Endothelial cell of umbilical vein (primary cell): Measurements from ENCODE around the gene AIG1. TPM values are rescaled to one million over a fixed set of nuclear protein-coding genes. Genes with fewer than 3 reads are reported as not detected.

ENCODE experiments used
- BruUV-seq: library from RNA; stranded (reverse); fragments of 400-500 nt; replicated peaks from 2 replicates; lab custom pipeline; 2021; lab: Mats Ljungman, UMichigan
- CTCF ChIA-PET: fragments of 300-600, 350-600 bp; sonication (Branson Sonifier 250); formaldehyde crosslinking; loops from one replicate; lab custom pipeline; 2021; ENCODE audit warnings: antibody characterized with exemption, inconsistent platforms; lab: Charles Lee
- POLR2A ChIA-PET: fragments of 300-600, 350-600 bp; sonication (Branson Sonifier 250); formaldehyde crosslinking; loops from one replicate; lab custom pipeline; 2021; ENCODE audit warnings: antibody characterized with exemption, inconsistent platforms; lab: Charles Lee
- DNase-seq: peaks from one replicate; pipeline ENCODE4 v3.0.0-alpha.2; 2011; ENCODE audit warnings: low read depth, low spot score
- FAIRE-seq: peaks from 2 replicates; lab custom pipeline; 2011; peaks lifted over from hg19 to GRCh38; lab: Jason Lieb, UNC
- H2AFZ ChIP-seq: 2 replicates; pipeline ENCODE4 v1.6.0; 2012; ENCODE audit warnings: low read depth, low read length, control low read depth, inconsistent platforms
- H3K27ac ChIP-seq: 2 replicates; pipeline ENCODE4 v1.5.1; 2011; ENCODE audit warnings: low read depth, mild to moderate bottlenecking, control low read depth, low read length, moderate library complexity; ENCODE audit not compliant: insufficient read depth
- H3K27me3 ChIP-seq, 2 experiments: 2 replicates each; pipeline versions ENCODE4 v1.6.0 to v1.6.1; 2011; ENCODE audit warnings: low read length in 2 of 2, mixed read lengths in 1 of 2; ENCODE audit not compliant: control insufficient read depth in 2 of 2, insufficient read depth in 2 of 2
- H3K36me3 ChIP-seq, 2 experiments: 2 replicates in 1 of 2; 3 replicates in 1 of 2; pipeline ENCODE4 v1.5.1; 2011; ENCODE audit warnings: low read length in 2 of 2, mild to moderate bottlenecking in 1 of 2, moderate library complexity in 1 of 2; ENCODE audit not compliant: control insufficient read depth in 2 of 2, insufficient read depth in 2 of 2; ENCODE audit errors: extremely low read depth in 1 of 2
- H3K4me1 ChIP-seq: 3 replicates; pipeline ENCODE4 v1.5.1; 2011; ENCODE audit warnings: mild to moderate bottlenecking, low read length; ENCODE audit not compliant: control insufficient read depth, insufficient read depth; ENCODE audit errors: extremely low read depth
- H3K4me2 ChIP-seq: 2 replicates; pipeline ENCODE4 v1.6.1; 2011; ENCODE audit warnings: low read length, control low read depth, mixed read lengths; ENCODE audit not compliant: insufficient read depth
- H3K4me3 ChIP-seq, 3 experiments: fragments of 200-600 bp in 1 of 3; sonication (generic), shearing (Covaris generic) in 1 of 3; replicated peaks in 1 of 3; 2 replicates each; pipeline ENCODE4 v1.5.1; 2011 to 2016; ENCODE audit warnings: control low read depth in 3 of 3, low read length in 3 of 3, mild to moderate bottlenecking in 2 of 3, inconsistent platforms in 1 of 3, low read depth in 1 of 3, moderate library complexity in 1 of 3; ENCODE audit not compliant: insufficient read depth in 1 of 3
- H3K79me2 ChIP-seq: 2 replicates; pipeline ENCODE4 v1.6.0; 2012; ENCODE audit warnings: low read length, inconsistent platforms; ENCODE audit not compliant: control insufficient read depth, insufficient read depth
- H3K9ac ChIP-seq: replicated peaks from 2 replicates; pipeline ENCODE3; 2011; ENCODE audit warnings: low read length, control low read depth; ENCODE audit not compliant: insufficient read depth; ENCODE audit errors: extremely low read depth
- H3K9me1 ChIP-seq: replicated peaks from 3 replicates; pipeline ENCODE4 v1.6.0; 2011; ENCODE audit warnings: mild to moderate bottlenecking, low read length; ENCODE audit not compliant: control insufficient read depth, insufficient read depth; ENCODE audit errors: extremely low read depth
- H3K9me3 ChIP-seq: replicated peaks from 2 replicates; pipeline ENCODE4 v1.5.1; 2012; ENCODE audit warnings: low read length, inconsistent platforms; ENCODE audit not compliant: control insufficient read depth, insufficient read depth
- H4K20me1 ChIP-seq: replicated peaks from 2 replicates; pipeline ENCODE3; 2011; ENCODE audit warnings: mild to moderate bottlenecking, low read length; ENCODE audit not compliant: control insufficient read depth, insufficient read depth; ENCODE audit errors: extremely low read depth
- CTCF ChIP-seq, 2 donors: IDR thresholded peaks; 1 replicate in 1 of 2; 2 replicates in 1 of 2; pipeline ENCODE4 v1.5.1; 2011; ENCODE audit warnings: low read length in 2 of 2, mild to moderate bottlenecking in 2 of 2, moderate library complexity in 2 of 2, control low read depth in 1 of 2, inconsistent platforms in 1 of 2, low read depth in 1 of 2; ENCODE audit not compliant: insufficient read depth in 1 of 2; ENCODE audit errors: extremely low read depth in 1 of 2
- EZH2 ChIP-seq: IDR thresholded peaks from 2 replicates; pipeline ENCODE4 v1.6.1; 2012; ENCODE audit warnings: borderline replicate concordance, low read depth, mild to moderate bottlenecking, moderate library complexity, low read length, inconsistent platforms; ENCODE audit not compliant: severe bottlenecking
- FOS ChIP-seq: IDR thresholded peaks from 2 replicates; pipeline ENCODE4 v1.6.1; 2011; ENCODE audit warnings: mild to moderate bottlenecking, low read length, moderate library complexity, borderline replicate concordance; ENCODE audit not compliant: insufficient read depth
- GATA2 ChIP-seq: IDR thresholded peaks from 2 replicates; pipeline ENCODE4 v1.7.0; 2011; ENCODE audit warnings: low read depth, mild to moderate bottlenecking, moderate library complexity, mixed read lengths, low read length; ENCODE audit not compliant: insufficient read length, insufficient read depth
- JUN ChIP-seq: IDR thresholded peaks from 2 replicates; pipeline ENCODE4 v1.6.1; 2011; ENCODE audit warnings: borderline replicate concordance, low read depth; ENCODE audit not compliant: insufficient read length, insufficient read depth
- MAX ChIP-seq: IDR thresholded peaks from 2 replicates; pipeline ENCODE4 v1.6.1; 2011; ENCODE audit not compliant: insufficient read depth, insufficient read length
- MYC ChIP-seq: IDR thresholded peaks from one replicate; pipeline ENCODE4 v1.6.1; 2011; ENCODE audit warnings: mild to moderate bottlenecking, low read depth, low read length
- POLR2A ChIP-seq: IDR thresholded peaks from 2 replicates; pipeline ENCODE4 v1.6.1; 2012; ENCODE audit warnings: low read depth, mild to moderate bottlenecking, control low read depth, low read length
- POLR2AphosphoS5 ChIP-seq: IDR thresholded peaks from 2 replicates; pipeline ENCODE4 v1.6.1; 2012; ENCODE audit warnings: low read depth, mild to moderate bottlenecking, control low read depth, low read length, moderate library complexity; ENCODE audit not compliant: insufficient read depth
- dilution Hi-C: fragments of 300-500 bp; cut with MboI; formaldehyde crosslinking; loops from one replicate; pipeline ENCODE4 v1.15.0; 2019; ENCODE audit warnings: low sequenced_read_pairs; ENCODE audit not compliant: extremely low pct_ligation_motif_present
- intact Hi-C: fragments of 100-400 bp; cut with micrococcal nuclease; formaldehyde crosslinking; loops from one replicate; pipeline ENCODE4 v1.10.0; 2022
- polyA plus RNA-seq, 4 experiments: library from polyadenylated mRNA; depleted of rRNA in 3 of 4; stranded (reverse) in 3 of 4; unstranded in 1 of 4; fragments of >200 nt; gene quantifications; 2 replicates each; pipeline versions ENCODE4 v1.2.1 to v1.2.3, GENCODE V29; 2011 to 2012; ENCODE audit warnings: missing spikeins in 1 of 4
- total RNA-seq: library from RNA; stranded (reverse); gene quantifications from 2 replicates; pipeline ENCODE4 v1.2.3, GENCODE V29; 2021

Gene AIG1
- total and polyA plus RNA-seq, 2 donors (not counting 3 experiments of a cell fraction or from before 2014, with no cell fraction given), result 17.7 to 22.7 TPM

GRCh38 chr6:143074670-143075318 is 14.1 kb downstream of the AIG1 start:
- intact Hi-C loops, result no loop called here

GRCh38 chr6:143078468-143079324 is 18.0 kb downstream of the AIG1 start:
- no peaks in the 10 kb centered on the region for H3K79me2 ChIP-seq
- DNase-seq (no peak), FAIRE-seq (no peak)
- no peaks in the 10 kb centered on the region for H3K9me3 ChIP-seq
- no peak overlapping the region for H2AFZ ChIP-seq
- no peak overlapping the region for H3K9ac ChIP-seq
- H3K27me3 ChIP-seq, result no peaks in the 10 kb centered on the region
- no peaks in the 10 kb centered on the region for H4K20me1 ChIP-seq
- ChIA-PET POLR2A (no interaction called here), CTCF (no interaction called here)
- H3K9me1 ChIP-seq, result no peaks in the 10 kb centered on the region
- intact Hi-C loops (no loop called here), dilution Hi-C loops (no loop called here)
- no peak overlapping the region for H3K27ac ChIP-seq
- no peaks in the 10 kb centered on the region for H3K36me3 ChIP-seq
- no peak overlapping the region for H3K4me2 ChIP-seq
- TF ChIP-seq POLR2AphosphoS5, result no peak
- TF ChIP-seq CTCF (IDR thresholded peaks at IDR 0.05; ENCODE audit: extremely low read depth in 1 of 2, insufficient read depth in 1 of 2, low read depth in 1 of 2, low read length in 2 of 2), result no peak
- TF ChIP-seq EZH2, result no peak
- no peak for TF ChIP-seq MYC
- no peak for TF ChIP-seq POLR2A
- no peak for TF ChIP-seq MAX
- no peak for TF ChIP-seq FOS
- TF ChIP-seq GATA2, result no peak
- no peak for TF ChIP-seq JUN
- BruUV-seq, result no TSS peak
- no peak overlapping the region for H3K4me3 ChIP-seq
- H3K4me1 ChIP-seq, result no peaks in the 10 kb centered on the region

More at GRCh38 chr6:143074670-143075318, 14.1 kb downstream of the AIG1 start:
- Histone ChIP-seq H3K4me3 (no peak overlapping the region), H3K9me1 (no peaks in the 10 kb centered on the region), H3K79me2 (no peaks in the 10 kb centered on the region), H3K36me3 (no peaks in the 10 kb centered on the region), H3K4me2 (no peak overlapping the region), H3K27me3 (no peaks in the 10 kb centered on the region), H4K20me1 (no peaks in the 10 kb centered on the region), H3K4me1 (no peaks in the 10 kb centered on the region), H2AFZ (no peak overlapping the region), H3K27ac (no peak overlapping the region), H3K9me3 (no peaks in the 10 kb centered on the region), H3K9ac (no peak overlapping the region)
- FAIRE-seq, result no peak
- ChIA-PET CTCF (no interaction called here), POLR2A (no interaction called here)
- no TSS peak for BruUV-seq
- dilution Hi-C loops, result no loop called here
- no peak for TF ChIP-seq EZH2
- no peak for TF ChIP-seq GATA2
- DNase-seq, result no peak
